Measurements from ENCODE around the gene RPL31. TPM values are rescaled to one million over a fixed set of nuclear protein-coding genes. Genes with fewer than 3 reads are reported as not detected.
A peak's percentile ranks its signal among the peaks of the same experiment; 100 is the strongest.

RPL31 gene
- total RNA-seq, 1 donor from 2014 or later = 1,122 TPM

- H3K27me3 ChIP-seq = no peaks in the 10 kb centered on the region
- no peak overlapping the region for H3K4me3 ChIP-seq
- DNase-seq (ENCODE audit: extremely low spot score in 2 of 2) = no peak
- intact Hi-C loops (cut with DNase I) = no loop called here
- no peak for TF ChIP-seq POLR2A (IDR thresholded peaks at IDR 0.05)
- TF ChIP-seq CTCF (IDR thresholded peaks at IDR 0.05) = no peak
- TF ChIP-seq POLR2AphosphoS5 (IDR thresholded peaks at IDR 0.05; ENCODE audit: insufficient read depth in 1 of 2, low read depth in 1 of 2) = no peak
- H3K36me3 ChIP-seq = no peaks in the 10 kb centered on the region
- no peak overlapping the region for H3K27ac ChIP-seq
- no peaks in the 10 kb centered on the region for H3K9me3 ChIP-seq
- H3K4me1 ChIP-seq = peaks cover 7% of the 10 kb centered on the region
These were observed 46.9 kb upstream of the RPL31 start for GRCh38 chr2:100955226-100955625.

DNA sequence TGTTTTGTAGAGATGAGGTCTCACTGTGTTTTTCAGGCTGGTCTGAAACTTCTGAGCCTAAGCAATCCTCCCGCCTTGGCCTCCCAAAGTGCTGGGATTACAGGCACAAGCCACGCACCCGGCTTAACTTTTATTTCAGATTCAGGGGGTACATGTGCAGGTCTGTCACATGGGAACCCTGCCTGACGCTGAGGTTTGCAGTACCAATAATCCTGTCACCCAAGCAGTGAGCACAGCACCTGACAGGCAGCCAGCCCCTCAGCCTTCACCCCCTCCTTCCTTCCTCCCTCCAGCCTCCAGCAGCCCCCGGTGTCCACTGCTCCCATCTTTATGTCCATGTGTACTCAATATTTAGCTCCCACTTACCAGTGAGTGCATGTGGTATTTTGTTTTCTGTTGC is 46.0 kb upstream of the RPL31 start:
- Histone ChIP-seq H3K36me3 (no peaks in the 10 kb centered on the region), H3K27me3 (no peaks in the 10 kb centered on the region), H3K4me1 (peaks cover 7% of the 10 kb centered on the region), H3K27ac (no peak overlapping the region), H3K9me3 (no peaks in the 10 kb centered on the region), H3K4me3 (no peak overlapping the region)
- TF ChIP-seq CTCF (IDR thresholded peaks at IDR 0.05) (no peak), POLR2AphosphoS5 (IDR thresholded peaks at IDR 0.05; ENCODE audit: insufficient read depth in 1 of 2, low read depth in 1 of 2) (no peak), POLR2A (IDR thresholded peaks at IDR 0.05) (no peak)
- intact Hi-C loops (cut with DNase I) = no loop called here
- no peak for DNase-seq (ENCODE audit: extremely low spot score in 2 of 2)

DNA sequence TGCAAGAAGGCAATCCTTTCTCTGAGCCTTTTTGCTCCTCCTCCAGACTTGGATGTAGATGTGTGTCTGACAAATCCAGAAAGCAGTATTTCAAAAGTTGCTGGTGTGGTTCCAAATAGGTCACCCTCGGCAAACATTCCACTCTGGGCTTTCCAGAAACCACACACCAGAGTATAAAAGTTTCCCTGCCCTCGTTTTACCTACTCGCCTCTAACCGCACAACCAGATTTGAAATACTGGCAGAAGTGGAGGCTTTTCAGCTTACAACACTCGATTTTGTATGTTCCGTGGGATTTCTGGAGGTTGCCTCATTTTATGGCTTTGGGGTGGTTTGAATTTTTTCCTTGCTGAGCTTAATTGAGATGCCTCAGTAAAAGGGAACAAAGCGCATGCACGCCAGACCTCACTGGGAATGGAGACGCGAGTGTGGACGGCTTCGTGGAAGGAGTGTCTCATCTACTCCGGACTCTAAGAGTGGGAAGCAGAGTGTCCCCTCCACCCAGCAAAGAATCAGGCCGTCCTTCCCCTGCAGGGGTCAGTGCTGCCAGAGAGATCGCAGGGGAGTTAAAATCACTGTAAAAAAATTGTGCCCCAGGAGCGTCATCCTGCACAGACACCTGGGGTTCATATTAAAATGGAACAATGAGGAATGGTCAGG is 44.0 kb upstream of the RPL31 start:
- Histone ChIP-seq H3K4me3 (no peak overlapping the region), H3K27ac (peak overlapping the region; percentile 57)
- intact Hi-C loops (cut with DNase I) = no loop called here

GRCh38 chr2:100959225-100959880 is 42.7 kb upstream of the RPL31 start:
- H3K27ac ChIP-seq = no peak overlapping the region
- H3K9me3 ChIP-seq = no peaks in the 10 kb centered on the region
- no peaks in the 10 kb centered on the region for H3K27me3 ChIP-seq
- TF ChIP-seq POLR2A (IDR thresholded peaks at IDR 0.05) (no peak), CTCF (IDR thresholded peaks at IDR 0.05) (no peak), POLR2AphosphoS5 (IDR thresholded peaks at IDR 0.05; ENCODE audit: insufficient read depth in 1 of 2, low read depth in 1 of 2) (no peak)
- no peaks in the 10 kb centered on the region for H3K36me3 ChIP-seq
- DNase-seq (ENCODE audit: extremely low spot score in 2 of 2) = no peak
- H3K4me1 ChIP-seq = peaks cover 18% of the 10 kb centered on the region
- no peak overlapping the region for H3K4me3 ChIP-seq
- intact Hi-C loops (cut with DNase I) = no loop called here

More for the DNA sequence above, 44.0 kb upstream of the RPL31 start:
- Histone ChIP-seq H3K27me3 (no peaks in the 10 kb centered on the region), H3K36me3 (no peaks in the 10 kb centered on the region), H3K9me3 (no peaks in the 10 kb centered on the region), H3K4me1 (peaks cover 18% of the 10 kb centered on the region)
- peak in 1 of 2 donors; percentile 93 for DNase-seq (ENCODE audit: extremely low spot score in 2 of 2)
- TF ChIP-seq POLR2A (IDR thresholded peaks at IDR 0.05) (no peak), POLR2AphosphoS5 (IDR thresholded peaks at IDR 0.05; ENCODE audit: insufficient read depth in 1 of 2, low read depth in 1 of 2) (peak in 1 of 2 donors; percentile 27), CTCF (IDR thresholded peaks at IDR 0.05) (no peak)

DNA sequence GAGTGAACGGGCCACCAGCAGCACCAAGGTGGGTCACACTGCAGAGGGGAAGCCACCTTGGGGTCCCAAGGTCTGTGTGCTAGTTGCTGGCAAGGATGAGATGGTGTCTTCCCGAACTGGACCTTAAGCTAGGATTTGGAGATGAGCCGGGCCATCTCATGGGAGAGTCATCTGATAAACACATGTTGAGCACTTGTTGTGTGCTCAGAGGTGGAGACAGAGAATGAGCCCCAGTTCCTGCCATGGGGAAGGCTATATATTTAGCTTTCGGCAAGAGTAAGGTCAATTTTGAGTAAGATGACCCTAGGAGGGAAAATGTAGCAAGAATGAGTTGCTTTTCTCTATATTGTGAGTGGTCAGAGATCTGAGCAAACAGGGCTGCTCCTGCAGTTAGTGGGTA is 41.4 kb upstream of the RPL31 start:
- Histone ChIP-seq H3K4me1 (peaks cover 18% of the 10 kb centered on the region), H3K4me3 (no peak overlapping the region), H3K27ac (no peak overlapping the region), H3K27me3 (no peaks in the 10 kb centered on the region), H3K36me3 (no peaks in the 10 kb centered on the region), H3K9me3 (no peaks in the 10 kb centered on the region)
- intact Hi-C loops (cut with DNase I) = no loop called here
- DNase-seq (ENCODE audit: extremely low spot score in 2 of 2) = no peak
- TF ChIP-seq POLR2A (IDR thresholded peaks at IDR 0.05) = no peak
